ENCODE results near the gene CLEC12A.
"Not testable (repeated sequence)": the region's sequence is repeated elsewhere in the genome, so short reads cannot be mapped to it uniquely, and the experiment has no call there.

The CLEC12A gene

GRCh38 chr12:9973949-9974348, 2.7 kb downstream of the CLEC12A start:
- no peak for DNase-seq

DNA sequence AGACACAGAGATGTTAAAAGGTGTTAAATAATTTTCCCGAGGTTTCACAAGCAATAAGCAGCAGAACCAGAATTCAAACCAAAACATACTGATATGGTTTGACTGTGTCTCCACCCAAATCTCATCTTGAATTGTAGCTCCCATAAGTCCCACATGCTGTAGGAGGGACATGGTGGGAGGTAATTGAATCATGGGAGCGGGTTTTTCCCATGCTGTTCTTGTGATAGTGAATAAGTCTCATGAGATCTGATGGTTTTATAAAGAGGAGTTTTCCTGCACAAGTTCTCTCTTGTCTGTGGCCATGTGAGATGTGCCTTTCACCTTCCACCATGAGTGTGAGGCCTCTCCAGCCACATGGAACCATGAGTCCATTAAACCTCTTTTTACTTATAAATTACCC, 3.5 kb downstream of the CLEC12A start:
- DNase-seq, result not testable (repeated sequence)

GRCh38 chr12:9975614-9976013, 4.4 kb downstream of the CLEC12A start:
- no peak for DNase-seq

DNA sequence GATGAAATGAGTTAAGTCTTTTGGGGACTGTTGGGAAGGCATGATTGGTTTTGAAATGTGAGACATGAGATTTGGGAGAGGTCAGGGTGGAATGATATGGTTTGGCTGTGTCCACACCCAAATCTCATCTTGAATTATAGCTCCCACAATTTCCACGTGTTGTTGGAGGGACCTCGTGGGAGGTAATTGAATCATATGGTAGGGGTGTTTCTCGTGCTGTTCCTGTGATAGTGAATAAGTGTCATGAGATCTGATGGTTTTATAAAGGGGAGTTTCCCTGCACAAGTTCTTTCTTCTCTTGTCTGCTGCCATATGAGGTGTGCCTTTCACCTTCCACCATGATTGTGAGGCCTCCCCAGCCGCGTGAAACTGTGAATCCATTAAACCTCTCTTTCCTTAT, 5.4 kb downstream of the CLEC12A start:
- DNase-seq, result not testable (repeated sequence)

- DNase-seq, result no peak
Observed at GRCh38 chr12:9977916-9978315, 6.7 kb downstream of the CLEC12A start.

DNA sequence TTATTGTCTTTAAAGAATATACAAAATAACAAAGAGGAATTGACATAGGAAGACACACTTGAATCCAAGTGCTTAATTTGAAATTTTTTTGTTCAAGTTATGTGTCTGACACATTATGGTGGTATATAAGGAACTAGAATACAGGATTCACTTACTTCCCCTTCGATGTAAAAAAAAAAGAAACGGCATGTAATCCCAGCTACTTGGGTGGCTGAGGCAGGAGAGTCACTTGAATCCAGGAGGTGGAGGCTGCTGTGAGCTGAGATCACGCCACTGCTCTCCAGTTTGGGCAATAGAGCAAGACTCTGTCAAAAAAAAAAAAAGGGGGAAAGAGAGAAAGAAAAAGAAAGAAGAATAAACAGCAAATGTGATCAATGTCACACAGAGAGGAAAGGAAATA, 8.9 kb downstream of the CLEC12A start:
- no peak for DNase-seq

DNA sequence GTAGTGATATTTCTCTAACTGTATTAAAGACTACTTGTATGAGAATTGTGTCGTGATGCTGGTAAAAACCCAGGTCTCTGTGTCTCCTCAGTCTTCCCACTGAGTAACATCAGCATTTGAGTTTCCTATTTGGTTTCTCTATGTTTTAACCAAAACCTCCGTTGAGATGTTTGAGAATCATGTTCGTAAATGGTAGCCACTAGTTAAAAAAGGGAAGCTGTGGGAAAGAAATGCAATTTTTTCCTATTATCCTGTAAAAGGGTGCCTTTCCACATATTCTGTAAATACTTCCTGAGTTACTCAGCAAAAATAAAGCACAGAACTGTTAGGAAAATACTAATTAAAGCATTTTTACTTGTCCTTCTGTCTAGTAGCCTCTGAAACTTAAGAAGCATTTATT, 20.7 kb downstream of the CLEC12A start:
- DNase-seq, result no peak

DNA sequence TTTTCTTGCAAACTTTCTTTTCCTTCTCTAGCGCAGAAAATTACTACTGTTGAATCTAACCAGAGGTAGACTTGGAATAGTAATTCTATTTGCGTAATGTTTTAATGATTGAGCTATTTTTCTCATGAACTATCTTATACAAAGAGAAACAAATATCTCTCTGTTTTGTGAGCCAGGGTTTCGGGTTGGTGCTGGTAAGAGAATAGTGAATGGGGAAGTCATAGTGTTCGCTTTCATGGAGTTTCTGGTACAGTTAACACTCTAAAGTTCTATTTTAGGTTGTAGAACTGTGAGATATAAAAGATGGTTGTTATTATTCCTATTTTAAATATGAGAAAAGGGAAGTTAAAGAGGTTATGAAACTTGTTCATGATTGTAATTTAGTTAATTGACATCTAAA, 21.1 kb downstream of the CLEC12A start:
- DNase-seq, result no peak

GRCh38 chr12:9999016-9999415, 27.8 kb downstream of the CLEC12A start, which contains the start of gene CLEC1B:
CLEC1B (minus strand) TSS chr12:9999121; CDS start chr12:9999100, 21 bp downstream.
- DNase-seq, result no peak

- no peak for DNase-seq
Observed at GRCh38 chr12:10001171-10001776, 30.1 kb downstream of the CLEC12A start.

- no peak for DNase-seq
Observed at GRCh38 chr12:10012630-10013330, 41.6 kb downstream of the CLEC12A start.

GRCh38 chr12:10015450-10015849, 44.2 kb downstream of the CLEC12A start:
- no peak for DNase-seq

- no peak for DNase-seq
Observed at GRCh38 chr12:10016881-10017280, 45.7 kb downstream of the CLEC12A start.

DNA sequence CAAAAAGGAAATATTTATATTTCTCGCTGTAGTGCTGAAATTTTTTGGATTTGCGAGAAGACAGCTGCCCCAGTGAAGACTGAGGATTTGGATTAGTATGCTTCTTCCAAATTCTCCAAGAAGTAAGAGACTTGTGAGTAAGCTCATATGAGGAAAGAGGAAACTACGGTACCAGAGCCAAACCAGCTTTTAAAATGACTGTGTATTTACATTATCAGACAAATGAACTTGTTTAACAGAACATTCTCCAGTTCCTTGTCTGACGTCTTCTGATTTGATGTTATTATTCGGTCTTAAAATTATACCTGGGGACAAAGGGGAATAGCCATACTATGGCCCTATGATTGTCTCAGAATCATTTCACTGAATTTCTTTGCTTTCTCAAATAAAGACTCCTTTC, 47.2 kb downstream of the CLEC12A start:
- no peak for DNase-seq

- no peak for DNase-seq
Observed at GRCh38 chr12:10021342-10021741, 50.1 kb downstream of the CLEC12A start.

DNA sequence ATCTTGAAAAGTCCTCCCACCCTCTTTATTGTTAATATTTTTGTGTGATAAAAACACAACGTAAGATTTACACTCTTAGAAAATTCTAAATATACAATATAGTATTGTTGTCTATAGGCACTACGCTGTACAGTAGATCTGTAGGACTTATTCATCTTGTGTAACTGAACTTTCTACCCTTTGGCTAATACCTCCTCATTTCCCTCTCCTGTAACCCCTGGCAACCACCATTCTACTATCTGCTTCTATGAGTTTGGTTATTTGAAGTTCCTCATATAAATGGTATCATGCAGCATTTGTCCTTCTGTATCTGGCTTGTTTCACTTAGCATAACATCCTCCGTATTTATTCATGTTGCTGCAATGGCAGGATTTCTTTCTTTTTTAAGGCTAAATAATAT, 54.0 kb downstream of the CLEC12A start:
- no peak for DNase-seq

GRCh38 chr12:10026666-10027065, 55.5 kb downstream of the CLEC12A start:
- DNase-seq, result not testable (repeated sequence)

DNA sequence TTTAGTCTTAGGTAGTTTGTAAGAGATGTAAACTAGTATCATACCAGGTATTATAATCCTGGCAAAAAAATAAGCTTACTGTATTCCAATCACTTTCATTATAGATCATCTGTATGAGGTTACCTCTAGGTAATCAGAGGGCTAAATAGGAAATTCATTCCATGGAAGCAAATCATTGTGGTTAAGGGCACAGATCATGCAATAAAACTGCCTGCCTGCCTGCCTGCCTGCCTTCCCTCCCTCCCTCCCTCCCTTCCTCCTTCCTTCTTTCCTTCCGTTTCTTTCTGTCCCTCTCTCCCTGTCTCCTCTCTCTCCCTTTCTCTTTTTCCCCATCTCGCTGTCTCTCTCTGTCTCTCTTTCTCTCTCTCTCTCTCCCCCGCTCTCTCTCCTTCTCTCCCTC, 56.1 kb downstream of the CLEC12A start:
- no peak for DNase-seq

DNA sequence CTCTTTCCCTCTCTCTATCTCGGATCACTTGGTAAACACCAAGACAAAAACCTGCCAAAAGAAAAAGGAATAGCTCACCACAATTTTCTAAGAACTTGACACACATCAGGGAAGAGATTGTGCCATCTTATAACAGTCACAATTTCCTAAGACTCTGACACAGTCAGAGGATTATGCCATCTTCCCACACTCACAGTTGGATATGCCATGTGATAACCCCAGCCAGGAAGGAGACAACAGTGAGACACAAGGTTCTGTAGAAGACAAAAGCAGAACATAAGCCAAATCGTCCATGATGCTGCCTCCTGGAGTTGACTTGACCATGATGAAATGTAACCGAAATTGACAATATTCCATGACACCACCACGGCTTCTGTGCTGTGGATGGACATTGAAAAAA, 56.5 kb downstream of the CLEC12A start:
- DNase-seq, result no peak

GRCh38 chr12:10030446-10030845, 59.2 kb downstream of the CLEC12A start, which contains the start of gene CLEC9A:
CLEC9A (plus strand) TSS chr12:10030682; CDS start chr12:10052688, 22,006 bp downstream.
- DNase-seq, result no peak

GRCh38 chr12:10031321-10031720, 60.1 kb downstream of the CLEC12A start:
- DNase-seq, result no peak

DNA sequence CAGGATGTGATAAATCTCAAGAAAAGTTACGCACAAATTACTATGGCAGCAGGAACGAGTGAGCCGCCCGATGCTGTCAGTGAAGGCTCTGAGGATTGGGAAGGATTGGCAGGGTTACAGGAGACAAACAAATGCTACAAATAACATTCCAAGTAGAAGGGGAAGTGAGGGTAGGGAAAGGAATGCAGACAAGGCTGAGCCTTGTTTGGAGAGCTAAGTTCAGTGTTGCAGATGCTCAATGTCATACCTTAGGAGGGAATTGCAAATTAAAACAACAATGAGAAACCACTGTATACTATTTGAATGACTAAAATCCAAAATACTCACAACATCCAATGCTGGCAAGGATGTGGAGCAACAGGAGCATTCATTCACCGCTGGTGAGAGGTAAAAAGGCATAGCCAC, 60.6 kb downstream of the CLEC12A start:
- no peak for DNase-seq

DNA sequence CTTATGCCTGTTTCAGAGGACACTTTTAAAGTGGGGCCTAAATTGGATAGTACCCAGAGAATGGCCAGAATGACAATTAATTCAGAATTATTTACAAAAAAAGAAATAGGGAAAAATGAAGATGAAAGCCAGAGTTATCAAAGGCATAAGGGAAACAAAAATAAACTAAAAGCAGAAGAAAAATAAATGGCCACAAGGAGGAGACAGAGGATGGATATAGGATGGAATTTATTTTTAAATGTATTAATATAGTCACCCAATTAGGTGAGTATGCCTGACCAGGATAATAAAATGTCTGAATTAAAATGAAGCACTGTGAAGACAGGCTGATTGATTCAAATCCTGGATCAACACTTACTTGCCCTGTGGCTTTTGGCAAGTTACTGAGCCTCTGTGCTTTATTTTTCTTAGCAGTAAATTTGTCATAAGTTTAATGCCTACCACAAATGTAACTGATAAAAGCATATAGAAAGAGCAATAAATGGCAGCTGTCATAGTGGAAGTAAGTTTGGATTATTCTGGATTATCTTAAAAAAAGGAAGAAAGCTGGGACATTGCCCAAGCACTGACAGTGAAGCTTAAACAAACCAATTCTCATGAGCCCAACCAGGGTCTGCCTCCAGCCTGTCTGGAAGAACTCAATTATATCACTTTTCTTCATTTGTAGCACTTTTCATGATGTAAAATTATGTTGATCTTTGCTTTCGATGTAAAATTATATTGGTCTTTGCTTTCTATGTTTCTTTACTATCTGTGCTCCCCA, 62.8 kb downstream of the CLEC12A start:
- DNase-seq, result no peak
